Keratinocyte (primary cell): Measurements from ENCODE around the gene APOL3.
"Not testable (repeated sequence)": the region's sequence is repeated elsewhere in the genome, so short reads cannot be mapped to it uniquely, and the experiment has no call there.

Source experiments
- CTCF ChIP-seq, 3 experiments: IDR thresholded peaks in 1 of 3; conservative IDR thresholded peaks in 1 of 3; optimal IDR thresholded peaks in 1 of 3; 2 replicates in 2 of 3; 3 replicates in 1 of 3; pipeline versions ENCODE3 to v1.5.1; 2011; ENCODE audit warnings: low read length in 3 of 3, mild to moderate bottlenecking in 3 of 3, moderate library complexity in 2 of 3, control low read depth in 1 of 3, inconsistent platforms in 1 of 3; ENCODE audit not compliant: insufficient read depth in 2 of 3; ENCODE audit errors: extremely low read depth in 1 of 3
- EZH2 ChIP-seq: IDR thresholded peaks from one replicate; pipeline ENCODE4 v1.6.1; 2012; ENCODE audit warnings: inconsistent platforms, mild to moderate bottlenecking, low read length, moderate library complexity

- TF ChIP-seq CTCF (optimal IDR thresholded peaks at IDR 0.05 in 1 of 3, IDR thresholded peaks at IDR 0.05 in 1 of 3, conservative IDR thresholded peaks at IDR 0.05 in 1 of 3; ENCODE audit: extremely low read depth in 1 of 3, insufficient read depth in 2 of 3, low read length in 3 of 3); EZH2: not testable (repeated sequence)
These were observed 42.9 kb upstream of the APOL3 start for GRCh38 chr22:36203441-36203840.
